Forelimb muscle (tissue), 1 donor: ENCODE results near the gene CCDC88B. TPM values are rescaled to one million over a fixed set of nuclear protein-coding genes. Genes with fewer than 3 reads are reported as not detected.
"Not testable (repeated sequence)": the region's sequence is repeated elsewhere in the genome, so short reads cannot be mapped to it uniquely, and the experiment has no call there.

Source experiments
- DNase-seq: peaks from one replicate; pipeline ENCODE4 v3.0.0-alpha.2; 2013; ENCODE audit warnings: low read depth
- polyA plus RNA-seq: library from polyadenylated mRNA; unstranded; fragments of 120-200 nt; gene quantifications from one replicate; pipeline ENCODE4 v1.2.1, GENCODE V29; 2013; ENCODE audit not compliant: insufficient read length

Gene CCDC88B
- polyA plus RNA-seq, 1 donor: 3.9 TPM

DNA sequence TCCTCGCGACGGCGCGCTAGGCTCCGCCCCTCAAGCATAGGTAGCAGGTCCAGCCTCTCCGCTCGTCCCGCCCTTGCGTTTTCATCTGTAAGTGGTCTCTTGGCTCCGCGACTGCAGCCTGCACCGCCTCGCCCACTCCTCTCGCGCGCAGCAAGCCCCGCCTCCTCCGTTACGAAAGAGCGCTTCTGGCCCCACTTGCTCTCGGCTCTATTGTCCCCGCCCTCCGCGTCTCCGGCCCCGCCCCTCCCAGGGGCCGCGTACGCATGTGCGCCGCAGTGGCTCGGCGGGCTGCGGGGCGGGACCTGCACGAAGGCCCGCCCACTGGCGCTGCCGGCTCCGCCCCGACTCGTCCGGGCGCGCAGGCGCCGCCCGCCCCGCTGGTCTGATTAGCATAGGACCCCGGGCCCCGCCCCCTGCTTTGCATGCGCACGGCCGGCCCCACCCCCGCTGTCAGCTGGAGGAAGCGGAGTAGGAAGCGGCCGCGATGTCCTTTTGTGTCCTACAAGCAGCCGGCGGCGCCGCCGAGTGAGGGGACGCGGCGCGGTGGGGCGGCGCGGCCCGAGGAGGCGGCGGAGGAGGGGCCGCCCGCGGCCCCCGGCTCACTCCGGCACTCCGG lies 34.8 kb upstream of the CCDC88B start, which contains the start of gene ESRRA:
Gene ESRRA, plus strand, starts transcription at position 450 of the 616 bp plus-strand sequence. CDS start 1,656 bp downstream, outside the sequence.
- DNase-seq: peak; percentile 92

DNA sequence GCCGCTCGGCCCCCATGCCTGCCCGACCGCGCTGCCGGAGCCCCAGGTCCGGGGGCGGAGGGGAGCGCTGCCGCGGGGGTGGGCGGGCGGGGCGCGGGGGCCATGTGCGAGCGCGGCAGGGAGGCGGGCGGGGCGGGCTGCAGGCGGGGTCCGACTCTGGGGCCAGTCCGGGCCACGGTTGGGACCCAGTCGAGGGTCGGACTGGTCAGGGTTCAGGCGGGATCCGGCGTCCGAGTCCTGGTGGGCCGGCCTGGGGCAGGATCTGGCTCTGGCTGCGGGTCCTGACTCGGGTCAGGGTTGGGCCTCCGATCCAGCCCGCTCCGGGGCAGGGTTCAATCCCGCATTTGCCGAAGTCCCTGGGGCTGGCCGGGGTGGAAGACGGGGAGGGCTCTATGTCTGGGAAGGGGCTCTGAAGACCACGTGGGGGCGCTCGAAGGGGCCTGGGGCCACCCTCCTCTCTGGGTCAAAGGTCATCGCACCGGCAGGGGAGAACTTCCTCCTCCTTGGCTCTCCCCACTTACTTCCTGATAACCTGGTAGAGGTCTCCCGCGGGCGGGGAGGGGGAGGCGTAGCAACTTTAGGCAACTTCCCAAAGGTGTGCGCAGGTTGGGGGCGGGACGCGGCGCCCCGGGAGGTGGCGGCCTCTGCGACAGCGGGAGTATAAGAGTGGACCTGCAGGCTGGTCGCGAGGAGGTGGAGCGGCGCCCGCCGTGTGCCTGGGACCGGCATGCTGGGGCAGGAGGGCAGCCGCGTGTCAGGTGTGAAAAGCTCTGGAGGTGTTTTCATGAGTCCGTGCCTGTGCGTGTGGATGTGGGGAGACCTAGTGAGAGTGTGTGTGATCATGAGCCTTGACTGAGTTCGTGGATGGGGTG lies 34.1 kb upstream of the CCDC88B start:
- no peak for DNase-seq

DNA sequence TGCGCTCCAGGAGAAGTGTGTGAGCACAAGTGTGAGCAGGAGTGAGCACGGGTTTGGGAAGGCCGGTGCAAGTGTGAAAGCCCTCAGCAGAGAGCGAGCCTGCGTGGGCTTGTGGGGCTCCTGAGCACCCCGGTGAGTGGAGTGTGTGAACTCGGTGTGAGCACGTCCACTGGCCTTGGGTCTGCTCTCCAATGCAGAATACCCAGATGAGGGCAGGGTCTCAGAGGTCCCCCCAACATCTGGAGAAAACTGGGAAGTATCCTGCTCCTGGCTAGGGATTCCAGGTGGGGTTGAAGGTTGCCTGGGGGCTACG lies 33.5 kb upstream of the CCDC88B start:
- no peak for DNase-seq

DNA sequence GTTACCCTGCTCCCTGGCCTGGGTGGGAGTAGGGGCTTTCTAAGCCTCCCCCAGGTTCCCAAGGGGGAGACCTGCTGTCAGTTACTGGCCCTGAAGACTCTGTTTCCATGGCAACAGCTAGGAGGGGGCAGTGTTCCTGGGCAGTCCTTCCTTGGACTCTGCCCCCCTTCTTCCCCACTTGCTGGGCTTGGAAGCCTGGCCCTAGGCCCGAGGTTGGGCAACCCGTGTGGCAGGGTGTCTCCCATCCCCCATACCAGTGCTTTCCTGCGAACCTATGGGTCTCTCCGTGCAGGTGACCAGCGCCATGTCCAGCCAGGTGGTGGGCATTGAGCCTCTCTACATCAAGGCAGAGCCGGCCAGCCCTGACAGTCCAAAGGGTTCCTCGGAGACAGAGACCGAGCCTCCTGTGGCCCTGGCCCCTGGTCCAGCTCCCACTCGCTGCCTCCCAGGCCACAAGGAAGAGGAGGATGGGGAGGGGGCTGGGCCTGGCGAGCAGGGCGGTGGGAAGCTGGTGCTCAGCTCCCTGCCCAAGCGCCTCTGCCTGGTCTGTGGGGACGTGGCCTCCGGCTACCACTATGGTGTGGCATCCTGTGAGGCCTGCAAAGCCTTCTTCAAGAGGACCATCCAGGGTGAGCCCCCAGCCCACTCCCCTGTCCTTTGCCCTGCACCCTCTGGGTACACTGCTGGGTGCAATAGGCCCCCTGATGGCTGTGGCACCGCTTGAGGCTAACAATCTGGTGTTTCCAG lies 33.0 kb upstream of the CCDC88B start:
- DNase-seq: no peak

DNA sequence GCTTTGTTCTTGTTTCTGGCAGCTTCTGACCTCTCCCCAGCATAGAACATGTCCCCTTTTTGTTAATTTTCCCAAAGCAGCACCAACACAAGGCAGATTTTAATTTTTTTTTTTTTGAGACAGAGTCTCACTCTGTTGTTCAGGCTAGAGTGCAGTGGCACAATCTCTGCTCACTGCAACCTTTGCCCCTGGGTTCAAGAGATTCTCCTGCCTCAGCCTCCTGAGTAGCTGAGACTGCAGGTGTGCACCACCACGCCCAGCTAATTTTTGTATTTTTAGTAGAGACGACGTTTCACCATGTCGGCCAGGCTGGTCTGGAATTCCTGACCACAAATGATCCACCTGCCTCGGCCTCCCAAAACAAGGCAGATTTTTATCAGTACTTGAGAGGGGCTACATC lies 32.2 kb upstream of the CCDC88B start:
- not testable (repeated sequence) for DNase-seq

DNA sequence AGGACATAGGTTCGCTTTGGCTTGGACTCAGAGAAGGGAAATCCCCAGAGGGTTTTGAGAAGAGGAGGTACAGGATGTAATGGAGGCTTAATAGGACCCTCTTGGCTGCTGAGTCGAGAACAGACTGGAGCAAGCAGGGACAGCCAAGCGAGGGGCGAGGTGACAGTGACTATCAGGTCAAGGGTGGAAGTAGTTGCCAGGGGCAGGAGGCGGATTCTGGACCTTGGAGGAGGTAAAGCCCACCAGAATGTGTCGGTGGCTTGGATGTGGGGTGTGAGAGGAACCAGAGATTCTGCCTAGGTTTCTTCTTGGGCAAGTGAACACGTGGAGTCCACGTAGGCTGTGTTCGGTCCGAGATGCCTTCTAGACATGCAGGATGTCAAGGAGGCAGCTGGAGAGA lies 27.1 kb upstream of the CCDC88B start:
- DNase-seq: no peak

DNA sequence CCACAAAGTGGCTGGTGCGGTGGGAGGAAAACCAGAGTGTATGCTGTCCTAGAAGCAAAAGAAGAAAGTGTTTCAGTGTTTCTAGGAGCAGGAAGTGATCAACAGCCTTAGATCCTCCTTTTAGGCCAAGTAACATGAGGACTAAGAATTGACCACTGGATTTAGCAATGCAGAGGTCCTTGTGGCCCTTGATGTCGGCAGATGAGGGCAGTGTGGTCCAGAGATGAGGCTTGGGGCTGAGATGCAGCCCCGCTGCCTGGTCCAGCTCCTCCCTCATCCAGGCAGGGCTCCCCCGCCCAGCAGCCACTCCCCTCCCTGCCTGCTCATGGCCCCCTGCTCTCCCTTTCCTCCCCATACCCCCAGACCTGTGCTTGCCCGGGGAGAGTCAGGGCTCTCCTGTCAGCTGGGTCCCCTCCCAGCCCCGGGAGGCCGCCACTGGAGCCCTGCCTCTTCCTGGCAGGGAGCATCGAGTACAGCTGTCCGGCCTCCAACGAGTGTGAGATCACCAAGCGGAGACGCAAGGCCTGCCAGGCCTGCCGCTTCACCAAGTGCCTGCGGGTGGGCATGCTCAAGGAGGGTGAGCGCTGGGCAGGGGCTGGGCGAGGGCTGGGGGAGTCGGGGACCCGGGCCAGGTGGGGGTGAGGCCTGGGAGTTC lies 26.4 kb upstream of the CCDC88B start:
- no peak for DNase-seq

DNA sequence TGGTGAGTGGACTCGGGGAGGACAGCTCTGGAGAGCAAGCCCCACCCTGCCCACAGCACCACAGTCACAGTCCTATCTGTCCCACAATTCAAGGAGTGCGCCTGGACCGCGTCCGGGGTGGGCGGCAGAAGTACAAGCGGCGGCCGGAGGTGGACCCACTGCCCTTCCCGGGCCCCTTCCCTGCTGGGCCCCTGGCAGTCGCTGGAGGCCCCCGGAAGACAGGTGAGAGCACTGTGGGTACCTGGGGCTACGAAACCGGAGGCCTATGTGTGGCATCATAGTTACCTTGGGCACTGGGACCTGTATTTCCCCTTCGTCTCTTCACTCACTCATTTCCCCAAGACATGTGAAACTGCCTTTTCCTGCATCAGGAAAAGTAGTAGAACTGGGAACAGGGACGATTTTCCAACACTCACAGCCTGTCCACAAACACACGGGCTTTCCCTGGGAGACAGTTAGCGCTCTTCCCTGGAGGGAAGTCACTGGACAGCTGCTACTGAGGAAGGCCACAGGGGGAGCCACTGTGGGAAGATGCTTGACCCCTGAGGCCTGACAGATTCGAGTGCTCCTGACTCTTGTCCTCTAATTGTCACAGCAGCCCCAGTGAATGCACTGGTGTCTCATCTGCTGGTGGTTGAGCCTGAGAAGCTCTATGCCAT lies 25.7 kb upstream of the CCDC88B start:
- DNase-seq: no peak

DNA sequence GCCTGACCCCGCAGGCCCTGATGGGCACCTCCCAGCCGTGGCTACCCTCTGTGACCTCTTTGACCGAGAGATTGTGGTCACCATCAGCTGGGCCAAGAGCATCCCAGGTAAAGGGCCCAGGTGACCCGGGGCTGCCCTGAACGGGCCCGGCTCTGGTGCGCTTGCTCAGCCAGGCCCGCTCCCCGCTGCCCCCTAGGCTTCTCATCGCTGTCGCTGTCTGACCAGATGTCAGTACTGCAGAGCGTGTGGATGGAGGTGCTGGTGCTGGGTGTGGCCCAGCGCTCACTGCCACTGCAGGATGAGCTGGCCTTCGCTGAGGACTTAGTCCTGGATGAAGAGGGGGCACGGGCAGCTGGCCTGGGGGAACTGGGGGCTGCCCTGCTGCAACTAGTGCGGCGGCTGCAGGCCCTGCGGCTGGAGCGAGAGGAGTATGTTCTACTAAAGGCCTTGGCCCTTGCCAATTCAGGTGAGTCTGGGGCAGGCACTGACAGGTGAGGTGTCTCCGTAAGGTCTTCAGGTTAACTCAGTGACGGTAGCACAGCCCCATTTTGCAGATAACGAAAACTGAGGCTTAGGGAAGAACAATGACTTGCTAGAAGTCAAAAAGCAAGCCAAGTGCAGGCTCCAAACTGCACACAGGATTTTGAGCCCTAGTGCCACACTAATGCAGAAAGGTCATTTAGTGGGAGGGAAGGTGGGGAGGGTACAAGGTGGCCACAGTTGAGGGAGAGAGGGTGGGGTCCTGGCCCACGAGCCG lies 25.0 kb upstream of the CCDC88B start:
- DNase-seq: no peak

DNA sequence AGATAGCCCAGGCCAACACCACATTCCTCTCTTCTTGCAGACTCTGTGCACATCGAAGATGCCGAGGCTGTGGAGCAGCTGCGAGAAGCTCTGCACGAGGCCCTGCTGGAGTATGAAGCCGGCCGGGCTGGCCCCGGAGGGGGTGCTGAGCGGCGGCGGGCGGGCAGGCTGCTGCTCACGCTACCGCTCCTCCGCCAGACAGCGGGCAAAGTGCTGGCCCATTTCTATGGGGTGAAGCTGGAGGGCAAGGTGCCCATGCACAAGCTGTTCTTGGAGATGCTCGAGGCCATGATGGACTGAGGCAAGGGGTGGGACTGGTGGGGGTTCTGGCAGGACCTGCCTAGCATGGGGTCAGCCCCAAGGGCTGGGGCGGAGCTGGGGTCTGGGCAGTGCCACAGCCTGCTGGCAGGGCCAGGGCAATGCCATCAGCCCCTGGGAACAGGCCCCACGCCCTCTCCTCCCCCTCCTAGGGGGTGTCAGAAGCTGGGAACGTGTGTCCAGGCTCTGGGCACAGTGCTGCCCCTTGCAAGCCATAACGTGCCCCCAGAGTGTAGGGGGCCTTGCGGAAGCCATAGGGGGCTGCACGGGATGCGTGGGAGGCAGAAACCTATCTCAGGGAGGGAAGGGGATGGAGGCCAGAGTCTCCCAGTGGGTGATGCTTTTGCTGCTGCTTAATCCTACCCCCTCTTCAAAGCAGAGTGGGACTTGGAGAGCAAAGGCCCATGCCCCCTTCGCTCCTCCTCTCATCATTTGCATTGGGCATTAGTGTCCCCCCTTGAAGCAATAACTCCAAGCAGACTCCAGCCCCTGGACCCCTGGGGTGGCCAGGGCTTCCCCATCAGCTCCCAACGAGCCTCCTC lies 24.1 kb upstream of the CCDC88B start:
- DNase-seq: not testable (repeated sequence)

DNA sequence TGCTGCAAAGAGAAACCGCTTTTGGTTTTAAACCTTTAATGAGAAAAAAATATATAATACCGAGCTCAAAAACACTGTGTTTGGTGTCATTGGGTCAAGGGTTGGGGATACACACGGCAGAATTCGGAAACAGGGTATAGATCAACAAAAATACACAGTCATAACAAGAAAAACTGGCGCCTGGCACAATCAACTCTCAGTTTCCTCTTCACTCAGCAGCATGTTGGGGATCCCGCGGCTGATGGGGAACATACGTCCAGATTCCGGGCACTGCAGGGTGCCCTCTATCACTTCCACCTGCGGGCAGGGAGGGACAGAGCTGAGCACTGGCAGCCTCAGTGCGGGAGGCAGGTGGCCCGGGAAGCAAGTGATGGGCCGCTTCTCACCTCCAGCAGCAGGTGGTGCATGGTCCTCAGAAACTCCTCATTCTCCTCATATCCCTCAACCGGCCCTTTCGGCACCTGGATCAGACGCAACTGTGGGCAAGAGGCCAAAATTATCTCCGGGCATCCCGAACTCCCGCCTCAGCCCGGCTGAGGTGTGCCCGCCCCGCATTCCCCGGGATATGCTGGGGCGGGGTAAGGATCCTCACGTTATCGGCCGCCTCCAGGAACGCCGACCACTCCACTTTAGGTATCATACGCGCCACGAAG lies 23.2 kb upstream of the CCDC88B start:
- no peak for DNase-seq

DNA sequence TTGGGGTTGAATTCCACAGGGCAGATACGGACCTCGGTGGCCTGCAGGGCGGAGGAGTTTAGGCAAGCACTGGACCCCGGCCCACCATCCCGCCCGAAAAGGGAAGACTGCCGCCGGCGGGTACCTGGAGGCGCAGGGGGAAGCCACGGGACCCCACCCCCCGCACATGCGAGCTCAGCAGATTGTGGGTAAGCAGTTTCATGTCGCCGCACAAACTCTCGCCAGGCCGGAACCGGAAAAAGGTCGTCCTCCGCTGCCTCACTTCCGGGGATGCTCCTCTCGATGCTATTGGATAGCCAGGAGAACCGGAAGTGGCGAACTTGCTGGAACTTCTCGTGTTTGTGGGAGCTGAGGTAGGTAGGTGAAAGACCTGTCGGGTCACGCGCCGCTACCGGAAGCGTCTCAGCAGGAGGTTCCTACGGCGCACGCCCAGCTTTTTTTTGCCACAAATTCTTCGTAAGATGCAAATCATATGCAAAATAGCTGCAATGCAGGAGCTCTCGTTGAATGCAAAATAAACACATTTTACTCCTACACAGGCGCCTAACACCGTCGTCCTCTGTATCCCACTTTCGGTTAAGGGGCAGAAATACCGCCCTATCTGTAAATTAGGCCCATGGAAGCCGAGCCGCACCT lies 22.6 kb upstream of the CCDC88B start, which contains the start of gene TRMT112:
Gene TRMT112, minus strand, starts transcription at position 235 of the 636 bp plus-strand sequence. Its CDS starts 33 bp downstream, at position 202.
- peak; percentile 94 for DNase-seq

DNA sequence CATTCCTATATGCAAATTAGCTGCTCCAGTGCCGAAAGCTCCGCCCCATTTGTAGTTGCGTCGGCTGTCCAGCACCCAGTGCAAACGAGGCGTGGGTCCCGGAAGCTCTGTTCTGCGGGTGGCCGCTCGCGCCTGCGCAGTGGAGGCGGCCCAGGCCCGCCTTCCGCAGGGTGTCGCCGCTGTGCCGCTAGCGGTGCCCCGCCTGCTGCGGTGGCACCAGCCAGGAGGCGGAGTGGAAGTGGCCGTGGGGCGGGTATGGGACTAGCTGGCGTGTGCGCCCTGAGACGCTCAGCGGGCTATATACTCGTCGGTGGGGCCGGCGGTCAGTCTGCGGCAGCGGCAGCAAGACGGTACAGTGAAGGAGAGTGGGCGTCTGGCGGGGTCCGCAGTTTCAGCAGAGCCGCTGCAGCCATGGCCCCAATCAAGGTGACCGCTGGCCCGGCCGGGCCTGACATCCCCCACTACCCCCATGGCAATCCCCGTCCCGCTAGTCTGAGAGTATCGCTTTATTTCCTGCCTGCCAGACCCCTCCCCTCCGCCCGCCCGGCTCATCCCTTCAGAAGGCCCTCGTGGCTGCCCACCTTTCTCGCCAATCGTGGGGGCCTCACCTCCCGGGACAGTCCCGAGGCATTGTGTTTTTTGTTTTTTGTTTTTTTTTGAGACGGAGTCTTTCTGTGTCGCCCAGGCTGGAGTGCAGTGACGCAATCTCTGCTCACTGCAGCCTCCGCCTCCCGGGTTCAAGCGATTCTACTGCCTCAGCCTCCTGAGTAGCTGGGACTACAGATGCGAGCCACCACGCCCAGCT lies 21.8 kb upstream of the CCDC88B start, which contains the start of gene PRDX5:
Gene PRDX5, plus strand, starts transcription at position 161 of the 805 bp plus-strand sequence. Its CDS starts 95 bp downstream, at position 256.
- DNase-seq: peak; percentile 96

DNA sequence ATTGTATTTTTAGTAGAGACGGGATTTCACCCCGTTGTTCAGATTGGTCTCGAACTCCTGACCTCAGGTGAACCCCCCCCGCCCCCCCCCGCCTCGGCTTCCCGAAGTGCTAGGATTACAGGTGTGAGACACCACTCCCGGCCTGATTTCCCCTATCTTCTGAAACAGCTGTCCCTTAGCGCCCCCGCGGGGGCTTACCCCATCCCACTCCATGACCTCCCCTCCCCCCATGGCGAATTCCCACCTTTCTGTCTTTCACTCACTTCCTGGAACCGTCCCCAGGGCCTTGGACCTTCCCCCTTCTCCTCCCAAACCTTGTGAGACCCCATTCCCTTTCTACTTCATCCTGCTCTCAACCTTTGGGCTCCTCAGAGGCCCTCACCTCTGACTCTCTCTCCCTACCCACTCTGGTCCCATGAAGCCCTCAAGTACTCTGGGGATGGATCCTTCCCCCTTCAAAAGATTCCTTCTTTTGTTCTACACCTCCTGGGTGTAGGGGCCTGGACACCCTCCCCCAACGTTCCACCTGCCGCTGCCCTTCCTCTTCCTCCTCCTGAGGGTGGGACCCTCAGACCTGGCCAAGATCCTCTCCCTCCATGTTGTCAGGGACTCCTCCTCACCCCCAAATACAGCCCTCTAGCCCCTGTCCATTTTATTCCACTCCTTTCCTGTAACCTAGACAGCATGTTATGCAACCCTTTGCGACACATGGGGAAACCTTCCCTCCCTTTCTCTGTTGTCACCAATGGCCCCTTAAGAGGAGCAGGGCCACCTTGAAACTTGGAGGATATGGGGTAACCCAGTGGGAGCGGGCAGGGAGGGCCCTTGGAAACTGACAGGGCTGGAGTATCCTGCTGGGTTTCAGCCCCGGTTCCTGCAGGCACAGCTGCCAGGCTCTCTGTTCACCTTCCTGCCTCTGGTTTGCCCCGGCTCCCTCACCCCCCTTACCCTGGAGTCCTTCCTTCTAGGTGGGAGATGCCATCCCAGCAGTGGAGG lies 20.9 kb upstream of the CCDC88B start:
- no peak for DNase-seq

DNA sequence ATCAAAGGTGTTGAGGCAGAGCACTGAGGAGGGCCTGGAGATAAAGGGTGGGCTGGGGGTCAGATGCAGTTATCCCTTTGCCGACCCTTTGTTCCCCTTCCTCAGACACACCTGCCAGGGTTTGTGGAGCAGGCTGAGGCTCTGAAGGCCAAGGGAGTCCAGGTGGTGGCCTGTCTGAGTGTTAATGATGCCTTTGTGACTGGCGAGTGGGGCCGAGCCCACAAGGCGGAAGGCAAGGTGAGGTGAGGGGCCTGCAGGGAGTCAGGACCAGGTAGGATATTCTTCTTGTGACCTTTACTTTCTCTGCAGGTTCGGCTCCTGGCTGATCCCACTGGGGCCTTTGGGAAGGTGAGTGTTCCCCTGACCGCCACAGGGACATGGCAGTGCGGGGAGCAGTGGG lies 19.4 kb upstream of the CCDC88B start:
- no peak for DNase-seq

DNA sequence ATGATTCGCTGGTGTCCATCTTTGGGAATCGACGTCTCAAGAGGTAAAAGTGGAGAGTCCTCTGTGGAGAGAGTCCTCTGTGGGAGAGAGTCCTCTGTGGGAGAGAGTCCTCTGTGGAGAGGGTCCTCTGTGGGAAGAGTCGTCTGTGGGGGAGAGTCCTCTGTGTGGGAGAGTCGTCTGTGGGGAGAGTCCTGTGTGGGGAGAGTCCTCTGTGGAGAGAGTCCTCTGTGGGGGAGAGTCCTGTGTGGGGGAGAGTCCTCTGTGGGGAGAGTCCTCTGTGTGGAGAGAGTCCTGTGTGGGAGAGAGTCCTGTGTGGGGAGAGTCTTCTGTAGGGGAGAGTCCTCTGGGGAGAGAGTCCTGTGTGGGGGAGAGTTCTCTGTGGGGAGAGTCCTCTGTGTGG lies 19.0 kb upstream of the CCDC88B start:
- DNase-seq: no peak
